Mesenchymal stem cell (in vitro differentiated cells and primary cell): ENCODE results near the gene TENM3.

Experiments used
- DNase-seq: peaks from one replicate; pipeline ENCODE4 v3.0.0-alpha.2; 2013
- H2AFZ ChIP-seq: one replicate; pipeline ENCODE4 v1.6.1; 2013; ENCODE audit warnings: low read depth, mild to moderate bottlenecking, control low read depth, inconsistent platforms, low read length, moderate library complexity
- H2AK5ac ChIP-seq: 2 replicates; pipeline ENCODE4 v1.6.1; 2013; ENCODE audit warnings: low read length, moderate library complexity, mild to moderate bottlenecking, inconsistent platforms; ENCODE audit not compliant: severe bottlenecking
- H2BK120ac ChIP-seq: one replicate; pipeline ENCODE4 v1.6.1; 2013; ENCODE audit warnings: low read depth, mild to moderate bottlenecking, inconsistent platforms, low read length, moderate library complexity
- H2BK12ac ChIP-seq, 2 experiments: one replicate each; pipeline ENCODE4 v1.6.1; 2013; ENCODE audit warnings: inconsistent platforms in 2 of 2, low read length in 2 of 2, mild to moderate bottlenecking in 2 of 2, moderate library complexity in 2 of 2, control low read depth in 1 of 2
- H2BK15ac ChIP-seq: one replicate; pipeline ENCODE4 v1.6.1; 2013; ENCODE audit warnings: mild to moderate bottlenecking, low read depth, inconsistent platforms; ENCODE audit not compliant: poor library complexity, severe bottlenecking
- H2BK5ac ChIP-seq: 2 replicates; pipeline ENCODE4 v1.6.1; 2013; ENCODE audit warnings: low read depth, mild to moderate bottlenecking, low read length, control low read depth, inconsistent platforms; ENCODE audit not compliant: poor library complexity, severe bottlenecking
- H3K14ac ChIP-seq, 2 experiments: one replicate each; pipeline ENCODE4 v1.6.1; 2013; ENCODE audit warnings: inconsistent platforms in 2 of 2, low read length in 2 of 2, control low read depth in 1 of 2, mild to moderate bottlenecking in 1 of 2, moderate library complexity in 1 of 2
- H3K18ac ChIP-seq, 2 experiments: one replicate each; pipeline ENCODE4 v1.6.1; 2013; ENCODE audit warnings: inconsistent platforms in 2 of 2, low read length in 2 of 2, control low read depth in 1 of 2, low read depth in 1 of 2, mild to moderate bottlenecking in 1 of 2
- H3K23ac ChIP-seq, 2 experiments: one replicate each; pipeline ENCODE4 v1.6.1; 2013; ENCODE audit warnings: inconsistent platforms in 2 of 2, low read length in 2 of 2, mild to moderate bottlenecking in 2 of 2, moderate library complexity in 2 of 2, control low read depth in 1 of 2
- H3K27ac ChIP-seq: 2 replicates; pipeline ENCODE4 v1.5.1; 2013; ENCODE audit warnings: mild to moderate bottlenecking, moderate library complexity, low read length, control low read depth, inconsistent platforms; ENCODE audit not compliant: poor library complexity, severe bottlenecking
- H3K27me3 ChIP-seq, 2 experiments: 2 replicates each; pipeline versions ENCODE4 v1.6.1 to v1.7.0; 2013; ENCODE audit warnings: low read length in 2 of 2, mild to moderate bottlenecking in 2 of 2, moderate library complexity in 2 of 2, control low read depth in 1 of 2, inconsistent platforms in 1 of 2; ENCODE audit not compliant: control insufficient read depth in 1 of 2, insufficient read depth in 1 of 2
- H3K36me3 ChIP-seq, 2 experiments: 2 replicates each; pipeline versions ENCODE4 v1.6.1 to v1.7.0; 2013; ENCODE audit warnings: low read length in 2 of 2, control low read depth in 1 of 2, inconsistent platforms in 1 of 2, low read depth in 1 of 2, mild to moderate bottlenecking in 1 of 2; ENCODE audit not compliant: insufficient read depth in 2 of 2, control insufficient read depth in 1 of 2
- H3K4ac ChIP-seq, 2 experiments: one replicate each; pipeline ENCODE4 v1.6.1; 2013; ENCODE audit warnings: inconsistent platforms in 2 of 2, low read length in 2 of 2, mild to moderate bottlenecking in 2 of 2, moderate library complexity in 2 of 2, control low read depth in 1 of 2, low read depth in 1 of 2
- H3K4me1 ChIP-seq: 2 replicates; pipeline ENCODE4 v1.6.1; 2013; ENCODE audit warnings: low read depth, low read length, control low read depth; ENCODE audit not compliant: control insufficient read depth, insufficient read depth
- H3K4me2 ChIP-seq: 2 replicates; pipeline ENCODE4 v1.6.1; 2013; ENCODE audit warnings: low read length, mild to moderate bottlenecking, inconsistent platforms; ENCODE audit not compliant: poor library complexity, severe bottlenecking
- H3K4me3 ChIP-seq, 2 experiments: 2 replicates each; pipeline versions ENCODE4 v1.5.1 to v1.7.0; 2013; ENCODE audit warnings: low read length in 2 of 2, mild to moderate bottlenecking in 2 of 2, control low read depth in 1 of 2, low read depth in 1 of 2; ENCODE audit not compliant: insufficient read depth in 1 of 2
- H3K79me1 ChIP-seq: replicated peaks from 2 replicates; pipeline ENCODE4 v1.6.1; 2013; ENCODE audit warnings: mild to moderate bottlenecking, control low read depth, low read length, inconsistent platforms; ENCODE audit not compliant: poor library complexity, severe bottlenecking
- H3K9ac ChIP-seq: 2 replicates; pipeline ENCODE4 v1.7.0; 2013; ENCODE audit warnings: mild to moderate bottlenecking, low read length, moderate library complexity
- H3K9me3 ChIP-seq: 2 replicates; pipeline ENCODE4 v1.7.0; 2013; ENCODE audit warnings: mild to moderate bottlenecking, low read length; ENCODE audit not compliant: control insufficient read depth
- H4K8ac ChIP-seq: one replicate; pipeline ENCODE4 v1.6.1; 2013; ENCODE audit warnings: inconsistent platforms, mild to moderate bottlenecking, low read length, moderate library complexity
- H4K91ac ChIP-seq: one replicate; pipeline ENCODE4 v1.6.1; 2013; ENCODE audit warnings: mild to moderate bottlenecking, low read length, inconsistent platforms
- WGBS: methylation state at CpG from one replicate; pipeline ENCODE4 v1.1.7; 2013; ENCODE audit warnings: mixed read lengths; 5-methylcytosine and 5-hydroxymethylcytosine counted together

Gene TENM3

GRCh38 chr4:182758273-182758672 lies 515.1 kb downstream of the TENM3 start:
- Histone ChIP-seq H3K18ac (no peak overlapping the region), H3K14ac (no peak overlapping the region), H2AK5ac (no peak overlapping the region), H2AFZ (no peak overlapping the region), H3K27ac (no peak overlapping the region), H4K8ac (no peak overlapping the region), H3K9ac (no peak overlapping the region), H3K27me3 (no peaks in the 10 kb centered on the region), H4K91ac (no peak overlapping the region), H3K4me1 (no peaks in the 10 kb centered on the region), H3K4me2 (no peak overlapping the region), H3K79me1 (peaks cover 14% of the 10 kb centered on the region), H3K9me3 (no peaks in the 10 kb centered on the region), H3K4ac (no peak overlapping the region), H3K4me3 (no peak overlapping the region), H3K36me3 (peaks cover 16 to 17% of the 10 kb centered on the region in 2 experiments), H2BK120ac (no peak overlapping the region), H3K23ac (no peak overlapping the region), H2BK15ac (no peak overlapping the region), H2BK12ac (no peak overlapping the region), H2BK5ac (no peak overlapping the region)
- no peak for DNase-seq
- WGBS: 88% methylated on average over 12 of the region's 12 CpGs

GRCh38 chr4:182760551-182761043 lies 517.4 kb downstream of the TENM3 start:
- Histone ChIP-seq H2AFZ (no peak overlapping the region), H3K4me1 (no peaks in the 10 kb centered on the region)

GRCh38 chr4:182764137-182764536 lies 520.9 kb downstream of the TENM3 start:
- Histone ChIP-seq H2BK5ac (no peak overlapping the region), H3K4me3 (no peak overlapping the region), H3K14ac (no peak overlapping the region), H2BK12ac (no peak overlapping the region), H2AK5ac (no peak overlapping the region), H3K27me3 (no peaks in the 10 kb centered on the region), H3K9ac (no peak overlapping the region), H3K4ac (no peak overlapping the region), H3K4me1 (no peaks in the 10 kb centered on the region), H3K18ac (peak overlapping the region in 1 of 2 experiments; percentile 44), H3K9me3 (no peaks in the 10 kb centered on the region), H3K23ac (no peak overlapping the region), H2BK120ac (no peak overlapping the region), H3K27ac (no peak overlapping the region), H3K79me1 (peaks cover 8% of the 10 kb centered on the region), H4K91ac (no peak overlapping the region), H3K36me3 (no peaks in the 10 kb centered on the region), H2BK15ac (no peak overlapping the region), H4K8ac (no peak overlapping the region), H3K4me2 (no peak overlapping the region), H2AFZ (no peak overlapping the region)
- WGBS: 40% methylated on average over 3 of the region's 4 CpGs
- DNase-seq: peak; percentile 13

More at GRCh38 chr4:182760551-182761043, 517.4 kb downstream of the TENM3 start:
- Histone ChIP-seq H3K36me3 (peaks cover 0 to 3% of the 10 kb centered on the region in 2 experiments), H3K9ac (no peak overlapping the region), H3K23ac (no peak overlapping the region), H3K18ac (no peak overlapping the region), H2BK15ac (no peak overlapping the region), H3K9me3 (no peaks in the 10 kb centered on the region), H2BK12ac (no peak overlapping the region), H4K91ac (no peak overlapping the region), H4K8ac (no peak overlapping the region), H3K79me1 (peaks cover 16% of the 10 kb centered on the region), H3K14ac (no peak overlapping the region), H3K4me3 (no peak overlapping the region), H3K4ac (no peak overlapping the region), H2BK5ac (no peak overlapping the region), H3K4me2 (no peak overlapping the region), H3K27me3 (no peaks in the 10 kb centered on the region), H3K27ac (no peak overlapping the region), H2BK120ac (no peak overlapping the region), H2AK5ac (no peak overlapping the region)
- DNase-seq: no peak
- WGBS: 83% methylated on average over 3 of the region's 6 CpGs

GRCh38 chr4:182764642-182765041 lies 521.4 kb downstream of the TENM3 start:
- H3K4me2 ChIP-seq: no peak overlapping the region
- no peak overlapping the region for H3K4ac ChIP-seq
- no peak overlapping the region for H3K27ac ChIP-seq
- no peak overlapping the region for H2BK5ac ChIP-seq
- no peak overlapping the region for H2AK5ac ChIP-seq
- H3K79me1 ChIP-seq: peaks cover 7% of the 10 kb centered on the region
- no peak overlapping the region for H4K8ac ChIP-seq
- H3K36me3 ChIP-seq: no peaks in the 10 kb centered on the region
- no peak overlapping the region for H3K9ac ChIP-seq
- H2BK15ac ChIP-seq: no peak overlapping the region
- H2BK120ac ChIP-seq: no peak overlapping the region
- no peak overlapping the region for H2BK12ac ChIP-seq
- no peak overlapping the region for H2AFZ ChIP-seq
- WGBS: 86% methylated on average over 8 of the region's 8 CpGs
- H3K9me3 ChIP-seq: no peaks in the 10 kb centered on the region
- H3K27me3 ChIP-seq: no peaks in the 10 kb centered on the region
- no peak overlapping the region for H4K91ac ChIP-seq
- peak overlapping the region in 1 of 2 experiments; percentile 18 for H3K14ac ChIP-seq
- H3K23ac ChIP-seq: no peak overlapping the region
- H3K4me1 ChIP-seq: no peaks in the 10 kb centered on the region
- H3K18ac ChIP-seq: peak overlapping the region in 1 of 2 experiments; percentile 37
- H3K4me3 ChIP-seq: no peak overlapping the region
- DNase-seq: no peak
